Astrocyte of the cerebellum (primary cell): ENCODE measurements around the gene FBXW4.

Experiments used
- DNase-seq: peaks from one replicate; pipeline ENCODE4 v3.0.0-alpha.2; 2011; ENCODE audit warnings: low read depth
- H3K4me3 ChIP-seq: 2 replicates; pipeline ENCODE4 v1.5.1; 2011; ENCODE audit warnings: mild to moderate bottlenecking, low read depth, low read length, moderate library complexity
- CTCF ChIP-seq: IDR thresholded peaks from 2 replicates; pipeline ENCODE4 v1.5.1; 2012; ENCODE audit warnings: low read length, low read depth, moderate library complexity, mild to moderate bottlenecking; ENCODE audit errors: missing control alignments
- in situ Hi-C: cut with HindIII; loops from 2 replicates; pipeline ENCODE4 v1.10.0; 2017; ENCODE audit warnings: low sequenced_read_pairs

Gene FBXW4

GRCh38 chr10:101725296-101726114 lies 30.5 kb upstream of the FBXW4 start:
- H3K4me3 ChIP-seq, result no peak overlapping the region
- in situ Hi-C loops, result no loop called here
- DNase-seq, result no peak
- no peak for TF ChIP-seq CTCF

- in situ Hi-C loops, result no loop called here
- no peak overlapping the region for H3K4me3 ChIP-seq
- no peak for TF ChIP-seq CTCF
- no peak for DNase-seq
These were observed 29.5 kb upstream of the FBXW4 start for GRCh38 chr10:101724446-101724845.

- DNase-seq, result no peak
- no peak overlapping the region for H3K4me3 ChIP-seq
- TF ChIP-seq CTCF, result no peak
- in situ Hi-C loops, result no loop called here
These were observed 28.2 kb upstream of the FBXW4 start for GRCh38 chr10:101723176-101723575.

- in situ Hi-C loops, result no loop called here
- H3K4me3 ChIP-seq, result no peak overlapping the region
- no peak for DNase-seq
- TF ChIP-seq CTCF, result no peak
These were observed 26.8 kb upstream of the FBXW4 start for GRCh38 chr10:101721806-101722205.

GRCh38 chr10:101720606-101721230 lies 25.7 kb upstream of the FBXW4 start:
- DNase-seq, result no peak
- in situ Hi-C loops, result no loop called here
- no peak for TF ChIP-seq CTCF
- H3K4me3 ChIP-seq, result no peak overlapping the region

GRCh38 chr10:101718690-101719275 lies 23.8 kb upstream of the FBXW4 start:
- H3K4me3 ChIP-seq, result no peak overlapping the region
- TF ChIP-seq CTCF, result no peak
- in situ Hi-C loops, result no loop called here
- DNase-seq, result no peak
